HG03460 (cell line): ENCODE results near the gene AQP2.

Experiments used
- ATAC-seq: cut with Tn5 transposase; IDR thresholded peaks from one replicate; pipeline ENCODE4 v1.9.1; 2021; ENCODE audit not compliant: unreplicated experiment

The AQP2 gene, protein sequence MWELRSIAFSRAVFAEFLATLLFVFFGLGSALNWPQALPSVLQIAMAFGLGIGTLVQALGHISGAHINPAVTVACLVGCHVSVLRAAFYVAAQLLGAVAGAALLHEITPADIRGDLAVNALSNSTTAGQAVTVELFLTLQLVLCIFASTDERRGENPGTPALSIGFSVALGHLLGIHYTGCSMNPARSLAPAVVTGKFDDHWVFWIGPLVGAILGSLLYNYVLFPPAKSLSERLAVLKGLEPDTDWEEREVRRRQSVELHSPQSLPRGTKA

DNA sequence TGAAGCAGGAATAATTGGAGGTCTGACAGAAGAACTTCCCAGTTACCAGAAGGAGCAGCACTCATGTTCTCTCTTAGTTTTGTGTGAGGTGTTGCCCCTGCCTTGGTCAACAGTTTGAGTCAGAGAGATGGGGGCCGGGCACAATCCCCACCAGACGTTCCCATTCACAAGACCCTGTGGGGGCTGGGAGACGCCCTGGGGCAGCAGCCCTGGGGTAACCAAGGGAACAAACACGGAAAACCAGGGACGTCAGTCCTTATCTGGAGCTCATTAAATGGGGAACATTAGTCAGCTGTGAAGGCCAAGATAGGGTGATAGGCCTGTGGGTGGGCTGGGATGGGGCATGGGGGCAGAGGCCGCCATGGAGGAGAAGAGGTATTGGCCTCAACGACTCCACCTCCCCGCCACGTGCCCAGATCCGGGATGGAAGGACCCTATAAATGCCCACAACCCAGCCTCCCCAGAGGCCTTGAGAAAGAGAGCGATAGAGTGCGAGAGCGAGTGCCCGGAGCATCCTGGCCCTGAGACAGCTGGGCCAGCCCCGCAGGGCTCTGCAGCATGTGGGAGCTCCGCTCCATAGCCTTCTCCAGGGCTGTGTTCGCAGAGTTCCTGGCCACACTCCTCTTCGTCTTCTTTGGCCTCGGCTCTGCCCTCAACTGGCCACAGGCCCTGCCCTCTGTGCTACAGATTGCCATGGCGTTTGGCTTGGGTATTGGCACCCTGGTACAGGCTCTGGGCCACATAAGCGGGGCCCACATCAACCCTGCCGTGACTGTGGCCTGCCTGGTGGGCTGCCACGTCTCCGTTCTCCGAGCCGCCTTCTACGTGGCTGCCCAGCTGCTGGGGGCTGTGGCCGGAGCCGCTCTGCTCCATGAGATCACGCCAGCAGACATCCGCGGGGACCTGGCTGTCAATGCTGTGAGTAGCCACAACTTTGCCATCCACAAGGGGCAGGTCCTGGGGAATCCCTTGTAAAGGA is at the start of gene AQP2:
Gene AQP2, plus strand, starts transcription at position 465 of the 979 bp plus-strand sequence. Its CDS starts 94 bp downstream, at position 559.
- ATAC-seq = no peak

DNA sequence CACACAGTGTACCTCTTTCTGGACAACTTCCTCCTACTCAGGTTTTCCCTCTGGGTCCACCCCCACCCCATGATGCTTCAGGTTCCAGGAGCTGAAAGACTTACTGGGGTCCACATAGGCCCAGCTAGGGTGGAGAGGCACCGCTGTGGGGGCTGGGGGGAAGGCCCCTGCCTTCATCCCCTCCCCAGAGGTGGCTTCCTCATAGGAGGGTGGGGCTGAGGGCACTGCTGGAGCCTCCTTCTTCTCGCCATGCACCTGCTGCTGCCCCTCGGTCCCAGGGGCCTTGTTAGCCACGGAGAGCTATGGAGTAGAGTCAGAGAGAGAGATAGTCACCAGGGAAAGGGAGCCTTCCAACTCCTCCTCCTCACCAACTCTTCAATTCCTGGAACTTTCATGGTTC is 49.5 kb upstream of the AQP2 start:
- no peak for ATAC-seq

DNA sequence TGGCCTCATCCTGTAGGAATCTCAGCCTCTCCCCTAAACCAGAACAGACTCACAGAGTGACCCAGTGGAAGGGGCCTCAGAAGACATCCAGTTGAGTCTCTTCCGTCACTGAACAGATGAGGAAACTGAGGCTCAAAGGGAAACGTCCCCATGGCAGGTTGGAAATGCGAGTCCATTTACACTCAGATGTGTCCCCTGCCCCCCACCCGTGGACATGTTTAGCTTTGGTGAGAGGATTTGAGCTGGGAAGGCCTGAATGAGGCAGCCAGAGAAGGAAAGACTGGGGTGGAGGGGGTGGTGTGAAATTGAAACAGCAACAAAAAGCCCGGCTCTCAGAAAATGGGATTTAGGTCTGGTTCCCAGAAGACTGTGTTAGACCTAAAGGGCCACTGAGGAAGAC is 48.6 kb upstream of the AQP2 start:
- ATAC-seq = no peak

DNA sequence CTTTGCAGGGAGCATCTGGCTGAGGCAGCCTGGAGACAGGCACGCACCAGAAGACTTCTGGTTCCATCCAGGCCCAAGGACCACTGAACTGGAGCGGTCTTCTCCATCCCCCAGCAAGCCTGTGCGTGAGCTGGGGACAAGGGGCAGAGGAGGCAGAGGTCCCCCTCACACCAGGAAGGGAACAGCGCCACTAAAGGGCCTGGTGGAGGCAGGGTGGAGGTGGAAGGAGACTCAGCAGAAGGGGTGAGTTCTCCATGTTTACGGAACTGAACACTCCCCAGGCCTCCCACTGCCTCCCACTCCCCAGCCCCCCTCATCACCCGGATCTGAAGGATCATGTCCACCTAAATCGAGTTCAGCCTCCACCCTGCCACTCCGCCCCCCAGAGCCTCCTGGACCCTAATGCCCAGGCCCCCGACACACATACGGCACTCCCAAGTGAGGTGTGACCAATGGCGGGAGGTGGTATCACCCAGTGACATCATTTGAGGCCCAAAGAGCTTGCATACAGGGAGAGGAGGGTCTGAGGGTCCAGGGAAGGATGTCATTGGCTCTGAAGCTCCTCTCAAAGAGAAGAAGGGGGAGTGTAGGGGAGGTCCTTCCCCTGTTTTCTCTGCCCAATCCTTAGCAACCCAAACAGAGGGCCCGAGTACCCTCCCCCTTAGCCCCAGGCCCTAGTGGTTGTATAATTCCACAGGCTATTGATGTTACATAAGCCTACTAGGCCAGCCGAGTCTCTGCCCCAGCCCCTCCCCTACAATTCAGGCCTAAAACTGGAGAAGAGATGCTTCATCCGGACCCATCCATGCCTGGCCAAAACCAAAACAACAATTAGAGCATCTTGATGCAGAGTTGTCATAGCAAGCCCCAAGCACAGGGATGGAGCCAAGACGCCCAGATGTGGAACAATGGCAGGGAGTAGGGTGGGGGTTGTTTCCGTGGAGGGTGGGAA is 47.9 kb upstream of the AQP2 start:
- ATAC-seq = no peak

DNA sequence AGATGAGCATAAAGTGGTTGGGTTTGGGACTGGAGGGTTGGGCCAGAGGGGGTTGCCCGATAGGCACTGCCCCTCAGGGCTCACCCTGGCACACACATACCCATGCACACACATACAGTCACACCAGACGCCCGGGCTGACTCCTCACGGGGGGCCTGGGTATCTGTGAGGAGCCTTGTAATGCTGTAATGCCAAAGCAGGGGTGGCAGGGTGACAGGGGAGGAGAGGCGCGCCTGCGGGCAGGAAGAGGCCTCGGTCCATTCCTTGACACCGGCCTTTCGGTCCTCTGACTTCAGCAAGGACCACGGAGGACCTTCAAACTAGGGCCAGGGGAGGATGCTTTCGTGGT is 47.2 kb upstream of the AQP2 start:
- no peak for ATAC-seq

DNA sequence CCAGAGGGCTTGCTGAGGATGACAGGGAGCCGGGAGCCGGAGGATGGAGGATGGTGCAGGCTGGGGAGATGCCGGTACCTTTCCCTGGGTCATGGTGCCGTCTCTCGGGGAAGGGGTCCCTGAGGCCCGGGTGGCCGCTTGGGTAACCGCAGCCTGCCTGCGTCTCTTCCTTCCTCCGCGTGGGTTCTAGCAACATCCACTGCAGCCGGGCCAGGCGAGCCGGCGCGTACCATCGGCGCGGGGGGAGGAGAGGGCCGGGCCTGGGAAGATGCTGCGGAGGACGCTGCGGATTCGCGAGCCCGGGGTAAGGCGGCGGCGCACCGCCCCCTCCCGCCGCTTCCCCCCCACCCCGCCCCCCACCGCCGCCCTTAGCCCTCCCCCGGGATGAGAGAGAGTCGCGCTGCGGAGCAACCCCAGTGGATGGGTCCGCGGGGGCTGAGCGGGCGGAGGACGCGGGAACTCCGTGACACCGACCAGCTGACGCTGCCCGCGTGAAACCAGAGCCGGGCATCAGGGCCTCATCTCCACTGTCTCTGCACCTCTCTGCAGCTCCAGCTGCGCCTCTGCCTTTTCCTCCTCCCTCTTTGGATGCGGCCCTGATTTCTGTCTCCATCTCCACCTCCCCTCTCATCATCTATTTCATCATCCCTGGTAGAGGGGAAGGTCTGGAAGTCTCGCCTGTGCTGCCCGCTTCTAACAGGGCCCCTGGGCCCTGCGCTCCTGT is 46.7 kb upstream of the AQP2 start, which contains the start of gene FAIM2:
Gene FAIM2, minus strand, starts transcription at position 201 of the 724 bp plus-strand sequence. Its CDS starts 108 bp downstream, at position 93.
- no peak for ATAC-seq

DNA sequence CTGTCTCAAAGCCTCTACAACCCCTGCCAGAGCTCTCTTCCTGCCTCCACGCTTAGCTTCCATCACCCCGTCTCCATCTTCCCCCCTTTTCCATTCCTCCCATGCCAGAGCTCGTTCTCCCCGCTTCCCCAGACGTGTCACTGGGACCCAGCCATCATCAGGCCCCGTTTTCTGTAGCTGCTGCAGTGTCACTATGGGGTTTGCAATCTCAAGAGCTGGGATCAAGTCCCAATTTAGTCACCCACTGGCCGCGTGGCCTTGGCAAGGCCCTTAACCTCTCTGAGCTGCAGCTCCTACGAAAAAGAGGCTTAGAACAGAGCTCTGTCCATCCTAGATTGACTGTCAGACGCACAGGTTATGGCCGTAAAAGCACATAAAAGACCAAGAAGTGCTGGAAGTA is 45.9 kb upstream of the AQP2 start:
- no peak for ATAC-seq

DNA sequence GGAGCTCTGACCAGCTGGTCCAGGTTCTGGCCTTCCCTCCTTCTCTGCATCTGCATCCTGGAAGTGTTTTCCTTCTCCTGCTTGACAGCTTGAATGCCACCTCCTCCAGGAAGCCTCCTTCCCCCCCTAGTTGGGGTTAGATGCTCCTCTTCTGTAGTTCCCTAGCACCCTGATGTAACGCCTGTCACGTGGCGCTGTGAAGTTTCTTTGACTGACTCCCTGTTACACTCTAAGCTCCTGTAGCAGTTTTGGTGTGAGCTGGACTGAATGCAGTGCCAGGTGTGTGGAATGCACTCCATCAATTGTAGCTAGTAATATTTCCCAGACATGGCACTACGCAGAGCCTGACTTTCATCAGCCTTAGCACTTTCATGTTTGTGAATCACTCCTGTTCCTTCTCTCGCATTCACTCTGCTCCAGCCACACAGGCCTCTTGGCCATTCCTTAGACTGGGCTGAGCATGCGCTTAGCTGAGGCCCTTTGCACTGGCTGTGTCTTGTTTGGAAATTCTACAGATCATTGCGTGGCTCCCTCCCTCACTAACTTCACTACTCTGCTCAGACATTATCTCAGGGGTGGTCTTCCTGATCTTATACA is 44.7 kb upstream of the AQP2 start:
- no peak for ATAC-seq

DNA sequence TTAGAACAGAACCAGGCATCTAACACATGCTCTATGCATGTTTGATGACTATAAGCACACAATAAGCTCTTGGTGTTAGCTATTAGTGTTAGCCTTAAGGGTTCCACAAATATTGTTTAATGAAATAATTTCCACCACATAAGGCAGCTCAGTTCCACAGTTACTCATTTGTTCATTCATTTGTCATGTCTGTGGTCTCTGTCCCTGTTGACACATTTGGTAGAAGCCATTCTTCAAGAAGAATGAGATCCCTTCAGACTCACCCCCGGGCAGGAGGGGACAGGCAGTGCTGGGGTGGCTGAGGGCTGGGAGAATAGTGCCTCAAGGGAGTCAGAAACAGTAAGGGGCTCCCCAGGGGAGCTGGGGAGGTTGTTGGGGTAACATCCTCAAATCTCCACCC is 43.2 kb upstream of the AQP2 start:
- no peak for ATAC-seq

DNA sequence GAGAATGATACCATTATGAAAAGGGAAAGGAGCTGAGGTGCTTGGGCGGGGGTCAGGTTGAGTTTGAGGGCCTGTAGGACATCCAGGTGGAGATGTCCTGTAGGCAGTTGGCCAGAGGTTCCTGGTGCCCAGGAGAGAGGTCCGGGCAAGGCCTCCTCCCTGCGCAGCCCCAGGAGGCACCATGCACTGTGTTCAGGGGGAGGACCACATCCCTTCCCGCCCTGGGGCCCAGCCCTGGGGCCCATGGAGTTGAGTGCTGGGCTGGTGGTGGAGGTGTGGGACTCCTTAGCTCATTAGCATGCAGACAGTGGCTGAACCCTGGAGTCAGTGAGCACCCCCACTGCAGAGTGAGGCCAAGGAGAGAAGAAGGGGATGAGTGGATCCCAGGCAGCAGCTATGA is 41.2 kb upstream of the AQP2 start:
- ATAC-seq = no peak

DNA sequence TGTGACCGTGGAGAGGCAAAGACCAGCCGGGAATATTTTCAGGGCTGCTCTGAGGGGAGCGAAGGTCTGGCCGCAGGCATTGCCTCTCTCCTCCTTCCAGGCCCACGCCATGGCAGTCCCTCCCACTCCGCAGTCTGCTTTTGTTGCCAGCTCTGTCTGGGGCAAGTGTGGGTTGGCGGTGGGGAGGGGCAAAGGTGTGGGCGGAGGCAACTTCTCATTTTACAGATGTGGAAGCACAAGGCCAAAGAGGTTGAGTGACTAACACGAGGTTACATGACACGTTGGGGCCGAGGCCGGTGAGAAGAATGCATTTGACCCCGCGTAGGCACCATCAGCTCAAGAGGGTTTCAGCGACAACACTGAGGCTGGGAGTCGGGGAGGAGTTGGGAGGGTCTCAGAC is 40.7 kb upstream of the AQP2 start:
- no peak for ATAC-seq

DNA sequence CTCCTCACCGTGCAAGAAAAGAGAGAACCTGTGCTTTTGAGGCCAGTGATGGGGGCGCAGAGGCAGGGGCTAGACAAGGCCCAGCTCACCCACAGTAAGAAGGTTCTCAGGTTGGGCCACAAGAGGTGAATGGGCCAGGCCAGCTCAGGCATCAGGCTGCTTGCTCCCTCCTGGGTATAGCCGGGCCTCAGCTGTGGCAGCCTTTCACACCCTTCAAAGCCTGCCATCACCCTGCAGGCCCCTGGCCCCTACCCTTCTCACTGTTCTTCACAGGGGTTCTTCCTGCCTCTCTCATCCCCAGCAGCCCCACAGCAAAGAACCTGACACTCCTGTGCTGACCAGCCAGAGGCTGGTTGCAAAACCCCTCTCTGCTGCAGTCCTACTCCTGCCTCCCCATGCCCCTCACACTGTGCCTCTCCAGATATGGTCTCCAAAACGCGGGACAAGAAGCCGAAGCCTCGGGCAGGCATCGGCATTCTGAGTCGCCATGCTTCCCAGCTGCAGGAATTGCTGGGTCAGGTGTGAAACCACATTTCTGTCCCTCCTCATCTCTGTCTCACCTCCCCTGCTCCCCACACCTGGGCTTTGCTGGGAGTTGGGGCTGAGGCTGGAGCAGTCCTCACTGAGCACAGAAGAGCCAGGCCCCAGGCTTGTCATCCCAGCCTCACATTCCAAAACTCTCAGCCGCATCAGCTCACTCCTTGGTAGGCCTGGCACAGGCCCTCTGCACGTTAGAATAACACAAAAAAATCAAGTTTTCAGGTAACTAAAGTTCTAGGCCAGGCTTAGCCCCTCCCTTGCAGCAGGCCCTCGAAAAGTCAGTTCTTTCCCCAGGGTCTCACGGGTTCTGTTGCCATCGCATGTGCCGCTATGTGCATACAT is 40.0 kb upstream of the AQP2 start:
- ATAC-seq = no peak

DNA sequence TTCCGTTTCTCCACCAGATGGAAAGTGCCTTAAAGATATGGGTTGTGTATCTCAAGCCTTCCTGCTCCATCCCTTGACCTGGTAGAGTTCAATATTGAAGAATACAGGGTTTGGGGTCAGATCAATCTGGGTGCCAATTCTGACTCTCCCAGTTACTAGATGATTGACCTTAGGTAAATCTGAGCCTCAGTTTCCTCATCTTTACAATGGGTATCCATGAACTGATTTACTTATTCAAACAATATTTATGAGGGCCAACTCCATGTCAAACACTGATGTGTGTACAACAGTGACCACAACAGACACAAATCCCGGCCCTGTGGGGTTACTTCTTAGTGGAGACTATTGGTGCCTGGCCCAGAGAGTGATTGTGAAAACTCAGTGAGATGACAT is 39.3 kb upstream of the AQP2 start:
- no peak for ATAC-seq

DNA sequence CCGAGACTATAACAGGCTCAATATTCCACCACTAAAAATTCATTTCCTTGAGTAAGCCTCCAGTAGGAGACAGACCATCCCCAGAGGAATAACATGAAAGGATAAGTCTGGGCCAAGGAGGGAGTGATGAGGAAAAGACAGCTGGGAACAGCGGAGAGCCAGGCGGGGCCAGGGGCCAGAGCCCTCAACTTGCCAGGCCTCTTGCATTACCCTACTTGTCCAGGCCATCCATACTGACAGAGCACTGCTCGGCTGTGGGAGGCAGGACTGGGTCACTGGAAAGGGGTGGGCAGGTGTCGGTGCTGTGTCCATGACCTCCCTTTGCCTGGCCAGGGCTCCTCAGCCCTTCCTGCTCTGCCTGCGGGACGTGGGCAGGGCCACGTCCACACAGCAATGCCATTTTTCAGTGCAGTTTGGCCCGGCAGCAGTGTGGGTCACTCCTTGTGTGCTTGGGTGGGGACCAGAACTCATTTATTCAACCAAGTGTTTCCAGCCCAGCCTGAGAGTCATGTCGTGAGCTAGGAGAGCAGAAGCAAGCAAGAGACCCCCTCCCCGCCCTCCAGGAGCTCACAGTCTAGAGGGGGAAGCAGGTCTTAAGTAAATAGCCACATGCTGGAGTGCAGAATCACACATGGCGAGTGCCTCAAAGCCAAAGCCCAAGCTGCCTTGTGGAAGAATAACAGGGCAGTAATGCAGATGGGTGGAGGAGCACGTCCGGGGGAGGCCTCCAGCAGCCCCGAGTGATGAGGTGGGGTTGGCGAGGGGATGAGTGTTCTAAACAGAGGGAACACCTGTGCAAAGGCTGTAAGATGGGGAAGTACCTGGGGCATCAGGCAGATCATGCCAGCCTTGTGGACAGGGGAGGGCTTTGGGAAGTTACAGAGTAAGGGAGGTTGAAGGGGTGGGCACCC is 37.9 kb upstream of the AQP2 start:
- ATAC-seq = no peak

DNA sequence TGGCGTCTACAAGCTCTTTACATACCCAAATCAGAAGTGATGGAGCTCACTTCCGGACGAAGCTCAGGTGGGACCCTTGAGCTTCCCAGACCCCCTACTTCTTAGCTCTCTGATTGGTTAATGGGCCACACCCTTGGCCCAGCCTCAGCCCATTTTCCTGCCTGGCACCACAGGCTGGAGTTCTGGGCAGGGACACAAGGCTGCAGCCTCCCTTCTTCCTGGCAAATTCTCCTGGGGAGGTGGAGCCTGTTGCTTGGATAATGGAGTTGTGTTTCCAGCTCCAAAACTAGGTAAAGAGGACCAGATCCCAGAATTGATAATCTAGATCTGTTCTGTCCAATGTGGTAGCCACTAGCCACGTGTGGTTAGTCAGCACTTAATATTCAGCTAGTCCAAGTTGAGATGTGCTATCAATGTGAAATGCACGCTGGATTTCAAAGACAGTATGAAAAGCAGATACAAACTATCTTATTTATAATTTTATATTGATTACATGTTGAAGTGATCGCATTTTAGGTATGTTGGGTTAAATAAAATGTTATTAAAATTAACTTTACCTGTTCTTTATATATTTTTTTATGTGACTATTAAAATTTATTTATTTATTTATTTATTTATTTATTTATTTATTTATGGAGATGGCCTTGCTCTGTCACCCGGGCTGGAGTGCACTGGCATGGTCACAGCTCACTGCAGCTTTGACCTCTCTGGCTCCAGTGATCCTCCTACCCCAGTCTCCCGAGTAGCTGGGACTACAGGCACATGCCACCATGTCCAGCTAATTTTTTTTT is 34.2 kb upstream of the AQP2 start:
- ATAC-seq = no peak

DNA sequence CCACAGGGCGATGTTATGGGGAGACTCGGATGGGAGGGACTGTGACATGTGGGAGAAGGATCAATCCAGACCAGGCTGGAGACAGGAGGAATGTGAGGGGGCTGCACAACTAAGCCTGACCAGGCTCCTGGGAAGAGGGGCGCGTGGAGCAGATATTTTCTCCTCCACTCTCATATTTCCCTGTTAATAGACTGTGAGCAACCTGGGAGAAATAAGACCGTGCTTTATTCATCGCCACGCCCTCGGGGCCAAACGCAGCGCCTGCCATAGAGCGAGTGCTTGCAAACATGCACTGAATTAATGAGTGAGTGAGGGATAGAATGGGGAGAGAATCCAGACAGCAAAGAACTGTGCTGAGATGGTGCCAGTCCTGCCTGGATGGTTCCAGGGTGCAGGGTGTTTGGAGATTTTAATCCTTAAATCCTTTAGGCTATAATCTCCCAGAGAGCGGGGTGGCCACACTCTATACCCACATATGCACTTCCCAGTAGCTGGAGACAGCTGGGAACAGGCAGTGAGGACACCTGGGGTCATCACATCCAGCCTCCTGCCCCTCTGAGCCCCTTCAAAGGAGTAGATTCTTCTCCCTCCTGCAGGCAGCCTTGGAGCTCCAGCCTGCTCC is 33.3 kb upstream of the AQP2 start:
- ATAC-seq = no peak

DNA sequence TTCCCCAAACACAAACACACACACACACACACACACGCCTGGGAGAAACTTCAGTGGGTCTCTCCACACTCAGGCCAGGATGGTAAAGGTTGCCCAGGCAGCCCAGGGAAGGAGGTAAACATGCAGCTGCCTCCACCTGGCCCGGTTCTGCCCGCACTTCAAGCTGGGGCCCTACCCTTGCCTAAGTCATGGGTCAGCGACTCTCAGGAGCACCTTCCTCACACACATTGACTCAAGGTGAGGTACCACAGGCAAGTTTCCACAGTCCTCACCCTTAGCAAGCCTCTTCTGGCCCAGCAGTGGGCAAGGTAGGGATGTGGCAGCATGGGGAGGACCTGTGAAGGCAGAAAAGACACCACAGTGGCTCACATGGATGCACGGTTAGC is 32.8 kb upstream of the AQP2 start:
- no peak for ATAC-seq
